GM18868 (cell line): ENCODE data around the gene IQGAP2.
"Not testable (repeated sequence)": the region's sequence is repeated elsewhere in the genome, so short reads cannot be mapped to it uniquely, and the experiment has no call there.

Source experiments
- ATAC-seq: cut with Tn5 transposase; IDR thresholded peaks from one replicate; pipeline ENCODE4 v1.9.1; 2021; ENCODE audit warnings: mild to moderate bottlenecking, moderate library complexity; ENCODE audit not compliant: unreplicated experiment

IQGAP2 gene, protein sequence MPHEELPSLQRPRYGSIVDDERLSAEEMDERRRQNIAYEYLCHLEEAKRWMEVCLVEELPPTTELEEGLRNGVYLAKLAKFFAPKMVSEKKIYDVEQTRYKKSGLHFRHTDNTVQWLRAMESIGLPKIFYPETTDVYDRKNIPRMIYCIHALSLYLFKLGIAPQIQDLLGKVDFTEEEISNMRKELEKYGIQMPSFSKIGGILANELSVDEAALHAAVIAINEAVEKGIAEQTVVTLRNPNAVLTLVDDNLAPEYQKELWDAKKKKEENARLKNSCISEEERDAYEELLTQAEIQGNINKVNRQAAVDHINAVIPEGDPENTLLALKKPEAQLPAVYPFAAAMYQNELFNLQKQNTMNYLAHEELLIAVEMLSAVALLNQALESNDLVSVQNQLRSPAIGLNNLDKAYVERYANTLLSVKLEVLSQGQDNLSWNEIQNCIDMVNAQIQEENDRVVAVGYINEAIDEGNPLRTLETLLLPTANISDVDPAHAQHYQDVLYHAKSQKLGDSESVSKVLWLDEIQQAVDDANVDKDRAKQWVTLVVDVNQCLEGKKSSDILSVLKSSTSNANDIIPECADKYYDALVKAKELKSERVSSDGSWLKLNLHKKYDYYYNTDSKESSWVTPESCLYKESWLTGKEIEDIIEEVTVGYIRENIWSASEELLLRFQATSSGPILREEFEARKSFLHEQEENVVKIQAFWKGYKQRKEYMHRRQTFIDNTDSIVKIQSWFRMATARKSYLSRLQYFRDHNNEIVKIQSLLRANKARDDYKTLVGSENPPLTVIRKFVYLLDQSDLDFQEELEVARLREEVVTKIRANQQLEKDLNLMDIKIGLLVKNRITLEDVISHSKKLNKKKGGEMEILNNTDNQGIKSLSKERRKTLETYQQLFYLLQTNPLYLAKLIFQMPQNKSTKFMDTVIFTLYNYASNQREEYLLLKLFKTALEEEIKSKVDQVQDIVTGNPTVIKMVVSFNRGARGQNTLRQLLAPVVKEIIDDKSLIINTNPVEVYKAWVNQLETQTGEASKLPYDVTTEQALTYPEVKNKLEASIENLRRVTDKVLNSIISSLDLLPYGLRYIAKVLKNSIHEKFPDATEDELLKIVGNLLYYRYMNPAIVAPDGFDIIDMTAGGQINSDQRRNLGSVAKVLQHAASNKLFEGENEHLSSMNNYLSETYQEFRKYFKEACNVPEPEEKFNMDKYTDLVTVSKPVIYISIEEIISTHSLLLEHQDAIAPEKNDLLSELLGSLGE (N-terminal part only)

DNA sequence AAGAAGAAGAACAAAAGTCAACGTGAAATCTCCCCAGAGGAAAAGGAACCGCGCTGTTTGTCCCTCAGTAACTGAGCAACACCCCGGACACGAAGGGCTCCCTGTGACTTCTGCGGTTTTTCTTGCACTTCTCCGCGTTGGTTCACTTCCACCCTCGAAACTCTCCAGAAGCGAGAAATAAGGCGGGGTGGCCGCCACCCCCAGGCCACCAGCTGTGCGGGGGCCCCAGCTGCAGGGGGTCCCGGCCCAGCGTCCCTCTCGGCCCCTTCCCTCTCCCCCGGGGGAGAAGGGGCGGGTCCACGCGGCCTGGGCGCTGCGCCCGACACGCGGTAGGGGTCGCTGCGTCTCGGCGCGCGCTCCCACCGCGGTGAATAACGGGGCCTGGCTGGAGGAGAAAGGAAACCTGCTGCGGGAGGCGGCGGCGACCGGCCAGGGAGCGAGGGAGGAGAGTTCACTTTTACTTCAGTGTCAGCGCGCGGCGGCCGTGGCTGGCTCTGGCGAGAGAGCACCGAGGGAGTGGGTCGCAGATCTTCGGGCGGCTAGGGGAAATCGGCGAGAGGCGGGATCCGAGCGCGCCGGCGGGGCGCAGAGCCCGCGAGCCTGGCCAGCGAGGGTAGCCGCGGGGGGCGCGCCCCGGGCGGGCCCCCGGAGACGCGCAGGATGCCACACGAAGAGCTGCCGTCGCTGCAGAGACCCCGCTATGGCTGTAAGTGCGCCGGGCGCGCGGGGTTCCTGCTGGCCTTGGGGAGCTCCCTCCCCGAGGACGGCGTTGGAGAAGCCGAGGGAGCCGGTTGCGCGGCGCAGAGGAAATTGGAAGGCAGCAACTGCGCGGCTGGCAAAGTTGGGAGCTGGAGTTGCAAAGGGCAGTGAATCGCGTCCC lies at the start of gene IQGAP2:
IQGAP2 (plus strand) TSS at position 400 of the 880 bp plus-strand sequence; CDS start at position 661, 261 bp downstream.
- ATAC-seq, result peak; percentile 55

DNA sequence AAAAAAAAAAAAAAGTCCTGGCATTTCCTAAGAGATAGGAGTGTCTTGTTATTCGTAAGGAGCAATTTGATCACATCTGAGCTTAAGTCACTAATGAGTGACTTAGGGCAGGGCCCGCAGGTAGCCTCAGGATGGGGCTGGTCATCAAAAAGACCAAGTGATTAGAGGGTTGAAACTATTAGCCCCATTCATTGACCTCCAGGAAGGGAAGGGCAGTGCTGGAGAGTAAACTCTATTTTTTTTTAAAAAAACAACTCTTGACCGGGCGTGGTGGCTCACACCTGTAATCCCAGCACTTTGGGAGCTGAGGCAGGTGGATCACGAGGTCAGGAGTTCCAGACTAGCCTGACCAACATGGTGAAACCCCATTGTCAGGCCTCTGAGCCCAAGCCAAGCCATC lies 46.2 kb upstream of the IQGAP2 start:
- ATAC-seq, result no peak

DNA sequence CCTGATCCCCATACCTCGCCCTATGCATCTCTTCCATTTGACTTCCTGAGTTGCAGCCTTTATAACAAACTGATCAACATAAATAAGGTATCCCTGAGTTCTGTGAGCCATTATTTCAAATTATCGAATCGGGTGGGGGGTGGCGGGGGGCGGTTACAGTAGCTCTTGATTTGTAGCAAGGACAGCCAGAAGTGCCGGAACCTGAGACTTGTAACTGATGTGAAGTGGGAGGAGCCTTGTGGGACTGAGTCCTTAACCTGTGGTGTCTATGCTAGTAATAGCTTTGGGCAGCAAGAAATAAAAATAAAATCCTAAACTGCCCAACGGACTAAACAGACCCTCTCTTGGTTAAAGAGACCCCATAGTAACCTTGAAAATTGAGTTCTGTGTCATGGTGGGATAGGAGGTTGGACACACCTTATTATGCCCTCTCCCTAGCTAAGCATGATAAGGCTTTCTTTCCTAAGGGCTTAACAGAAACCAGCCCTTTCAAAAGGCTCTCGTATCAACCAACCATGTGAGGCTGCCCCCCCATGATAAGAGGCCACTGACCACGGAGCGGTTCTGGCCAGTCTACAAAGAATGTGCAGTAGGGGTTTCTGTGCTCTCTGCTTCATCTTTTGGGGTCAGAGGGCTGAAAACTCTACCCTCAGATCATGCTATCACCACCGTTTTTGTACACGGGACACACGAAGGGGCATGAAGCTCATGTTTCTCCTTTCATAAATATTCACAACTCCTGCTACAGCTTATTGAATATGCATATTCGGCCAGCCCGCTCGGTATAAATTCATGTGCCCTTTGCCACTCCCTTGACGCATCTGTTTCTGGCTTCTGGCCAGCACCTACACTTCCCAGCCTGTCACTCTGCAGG lies 39.5 kb upstream of the IQGAP2 start:
- ATAC-seq, result no peak

DNA sequence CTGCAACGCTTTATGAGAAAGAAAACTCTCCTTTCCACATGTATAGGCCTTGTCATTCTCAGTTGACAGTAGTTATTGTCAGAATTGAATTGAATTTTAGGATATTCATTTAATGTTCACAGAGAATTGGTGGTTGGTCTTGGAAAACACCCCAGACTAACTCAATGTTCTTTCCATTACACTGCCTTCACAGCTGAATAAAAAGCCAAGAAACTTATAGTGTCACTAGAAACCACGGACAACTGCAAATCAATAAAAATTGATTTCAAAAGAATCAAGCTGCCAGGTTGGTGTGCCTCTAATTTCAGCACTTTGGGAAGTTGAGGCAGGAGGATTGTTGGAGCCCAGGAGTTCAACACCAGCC lies 38.9 kb upstream of the IQGAP2 start:
- no peak for ATAC-seq

DNA sequence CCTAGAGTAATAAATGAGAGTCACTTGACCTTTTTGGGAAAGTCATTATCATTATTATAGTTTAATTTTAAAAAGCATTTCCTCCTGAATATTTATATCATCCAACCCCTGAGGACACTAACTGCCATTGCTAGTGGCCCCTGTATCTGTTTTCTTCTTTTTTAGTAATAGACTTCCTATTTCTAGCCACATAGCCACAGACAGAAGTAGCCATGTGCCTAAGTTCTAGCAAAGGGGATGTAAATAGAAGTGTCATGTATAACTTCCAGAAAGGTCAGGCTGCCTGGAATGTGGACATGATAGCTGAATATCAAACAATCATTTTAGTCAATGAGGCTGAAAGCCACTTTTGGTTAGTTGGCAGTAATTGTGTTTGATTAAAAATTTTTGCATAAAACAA lies 37.5 kb upstream of the IQGAP2 start:
- no peak for ATAC-seq

DNA sequence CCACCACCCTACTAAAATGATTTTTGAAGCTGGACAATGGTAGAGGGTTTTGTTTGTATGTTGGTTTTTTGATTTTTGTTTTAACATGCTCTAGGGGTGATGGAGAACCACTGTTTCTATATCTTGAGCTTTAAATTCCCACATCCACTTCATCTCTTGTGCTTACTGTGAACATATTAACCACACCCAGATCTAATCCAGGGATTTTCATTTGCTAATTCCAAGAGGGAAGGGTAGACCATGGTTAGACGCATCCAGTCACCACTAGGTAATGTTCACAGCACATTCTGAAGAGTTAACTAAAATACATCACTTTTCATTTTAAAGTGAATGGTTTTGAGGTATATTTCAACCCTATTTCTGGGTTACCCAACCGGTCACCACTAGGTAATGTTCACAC lies 36.5 kb upstream of the IQGAP2 start:
- no peak for ATAC-seq

DNA sequence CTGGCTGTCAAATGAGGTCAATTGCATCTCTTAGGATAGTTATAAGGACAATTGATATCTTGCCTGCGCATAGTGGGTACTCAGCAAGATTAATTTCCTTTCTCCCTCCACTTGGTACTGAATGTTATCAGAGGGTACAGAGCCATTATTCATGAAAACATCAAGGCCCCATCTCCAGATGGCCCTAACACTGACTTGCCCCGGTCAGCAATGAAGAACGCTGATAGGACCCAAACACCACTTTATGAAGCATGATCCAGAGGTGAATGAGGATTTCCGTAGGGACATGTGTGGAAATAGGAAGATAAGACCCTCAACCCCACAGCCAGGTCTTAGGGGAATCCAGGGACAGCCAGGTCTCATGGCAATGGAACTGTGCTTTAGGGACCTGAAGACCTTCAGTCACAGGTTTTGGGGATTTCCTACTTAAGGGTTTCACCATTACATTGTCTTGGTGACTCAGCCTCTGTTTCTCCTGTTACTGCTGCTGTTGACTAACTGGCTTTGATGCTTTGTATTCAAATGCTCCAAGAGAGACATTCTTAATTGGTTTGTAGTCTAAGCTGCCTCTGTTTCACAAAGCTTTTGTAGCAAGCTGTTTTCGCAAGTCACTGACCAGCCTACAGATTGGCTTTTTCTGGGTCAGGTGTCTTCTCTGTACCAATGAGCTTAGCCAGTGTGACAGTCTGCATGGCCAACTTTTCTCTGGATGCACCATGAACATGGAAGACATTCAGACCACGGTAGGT lies 35.3 kb upstream of the IQGAP2 start:
- peak; percentile 89 for ATAC-seq

DNA sequence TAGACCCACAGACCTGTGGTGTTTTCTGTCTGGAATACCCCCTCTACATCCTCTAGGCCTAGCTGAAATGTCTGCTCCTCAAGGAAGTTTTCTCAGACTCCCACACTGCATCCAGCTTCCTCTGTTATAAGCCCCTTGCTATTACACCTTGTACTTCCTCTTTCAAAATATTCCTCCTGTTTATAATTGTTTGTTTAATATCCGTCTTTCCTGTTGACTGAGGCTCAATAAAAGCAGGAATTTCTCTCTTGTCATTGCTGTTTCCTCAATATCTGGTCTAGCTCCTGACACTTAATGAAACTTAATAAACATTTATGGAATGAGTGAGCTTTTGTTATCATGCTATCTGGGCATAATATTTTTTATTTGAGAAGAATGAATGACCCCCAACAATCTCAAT lies 34.1 kb upstream of the IQGAP2 start:
- no peak for ATAC-seq

DNA sequence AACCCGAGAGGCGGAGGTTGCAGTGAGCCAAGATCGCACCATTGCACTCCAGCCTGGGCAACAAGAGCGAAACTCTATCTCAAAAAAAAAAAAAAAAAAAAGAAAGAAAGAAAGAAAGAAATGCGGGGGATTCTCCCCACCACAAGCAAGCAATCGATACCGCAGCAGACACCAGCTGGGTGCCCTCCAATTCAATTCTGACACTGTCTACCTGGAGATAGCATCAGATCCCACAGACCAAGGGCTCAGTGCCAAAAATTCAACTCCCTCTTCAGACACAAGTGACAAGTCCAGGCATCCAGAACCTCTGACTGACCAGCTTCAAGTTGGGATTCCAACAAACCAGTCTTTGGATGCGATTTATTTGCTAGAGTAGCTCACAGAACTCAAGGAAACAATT lies 33.4 kb upstream of the IQGAP2 start:
- not testable (repeated sequence) for ATAC-seq

DNA sequence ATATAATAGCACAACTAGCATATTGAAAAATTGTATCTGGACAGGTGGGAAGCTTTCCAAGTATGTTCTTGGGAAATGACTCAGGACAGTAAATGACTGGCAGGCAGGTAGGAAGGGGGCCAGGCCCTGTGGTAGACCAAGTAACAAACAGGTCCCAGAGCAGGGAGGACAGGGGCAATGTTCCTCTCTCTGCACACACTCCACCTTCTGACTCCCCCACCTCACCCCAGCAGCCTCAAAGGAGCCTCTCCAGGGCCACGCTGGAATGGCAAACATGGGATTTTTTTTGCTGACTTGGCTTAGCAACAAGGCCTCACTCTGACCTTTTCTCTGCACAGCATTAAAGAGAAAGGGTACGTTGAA lies 31.1 kb upstream of the IQGAP2 start:
- ATAC-seq, result no peak

DNA sequence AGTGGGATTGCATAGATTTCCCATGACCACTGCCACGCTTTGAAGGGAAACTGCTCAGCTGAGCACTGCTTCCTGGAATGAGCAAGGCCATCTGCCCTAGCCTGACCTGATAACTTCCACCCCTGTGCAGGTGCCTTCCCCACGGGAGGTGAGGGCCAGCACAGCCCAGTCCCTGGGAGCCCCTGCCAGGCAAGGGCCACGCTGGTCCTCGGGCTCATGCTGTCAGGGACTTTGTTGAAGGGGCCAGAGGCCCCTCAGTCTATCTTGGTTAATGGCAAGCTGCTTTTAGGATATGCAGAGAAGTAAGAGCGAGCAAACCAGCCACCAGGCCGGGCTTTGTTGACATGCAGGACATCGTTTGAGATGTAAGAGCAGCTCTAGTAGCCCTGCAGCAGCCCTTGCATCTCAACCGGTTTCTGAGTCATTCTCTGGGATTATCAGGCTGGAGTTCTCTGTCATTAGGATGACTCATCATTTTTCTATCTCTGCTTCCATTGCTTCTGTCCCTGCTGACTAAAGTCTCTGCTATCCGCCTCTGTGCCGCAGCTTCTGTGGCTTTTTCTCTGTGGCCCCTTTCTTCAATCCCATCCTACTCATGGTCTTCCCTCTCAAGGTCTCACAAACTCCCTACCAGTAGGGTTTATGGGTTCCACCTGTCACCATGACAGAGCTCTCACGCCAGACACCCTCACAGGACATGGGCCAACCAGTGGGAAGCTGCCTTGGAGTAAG lies 30.6 kb upstream of the IQGAP2 start:
- ATAC-seq, result no peak

DNA sequence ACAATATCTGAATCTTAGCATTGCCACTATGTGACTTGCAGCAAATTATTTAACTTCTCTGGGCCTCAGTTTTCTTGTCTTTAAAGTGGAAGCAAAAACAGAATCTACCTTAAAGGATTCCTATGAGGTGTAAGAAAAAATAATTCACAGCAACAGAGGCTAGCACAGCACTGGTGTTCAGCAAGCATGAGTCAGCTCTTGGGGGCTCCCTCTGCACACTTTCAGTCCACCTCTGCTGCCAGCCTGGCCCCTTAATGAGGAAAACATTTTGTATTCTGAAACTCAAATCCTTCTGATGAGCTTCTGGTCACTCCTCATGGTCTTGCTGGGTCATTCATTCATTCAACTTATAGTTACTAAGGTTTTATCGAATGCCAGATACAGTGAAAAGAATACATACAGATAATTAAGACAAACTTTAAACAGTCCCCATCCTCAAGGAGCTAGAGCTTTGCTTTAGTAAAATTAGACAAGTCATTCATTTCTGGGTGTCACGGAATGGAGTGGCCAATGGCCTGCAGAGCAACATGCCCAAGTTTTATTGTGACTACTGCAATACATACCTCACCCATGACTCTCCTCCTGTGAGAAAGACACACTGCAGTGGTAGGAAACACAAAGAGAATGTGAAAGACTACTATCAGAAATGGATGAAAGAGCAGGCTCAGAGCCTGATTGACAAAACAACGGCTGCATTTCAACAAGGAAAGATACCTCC lies 26.8 kb upstream of the IQGAP2 start:
- ATAC-seq, result no peak

DNA sequence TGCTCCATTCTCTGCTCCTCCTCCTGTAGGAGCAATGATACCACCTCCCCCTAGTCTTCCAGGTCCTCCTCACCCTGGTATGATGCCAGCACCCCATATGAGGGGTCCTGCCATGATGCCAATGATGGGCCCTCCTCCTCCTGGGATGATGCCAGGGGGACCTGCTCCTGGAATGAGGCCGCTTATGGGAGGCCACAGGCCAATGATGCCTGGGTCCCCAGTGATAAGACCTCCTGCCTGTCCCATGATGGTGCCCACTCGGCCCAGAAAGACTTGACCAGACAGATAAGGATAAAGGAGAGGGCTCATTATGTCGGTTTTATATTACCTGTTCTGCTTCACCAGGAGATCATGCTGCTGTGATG lies 26.2 kb upstream of the IQGAP2 start:
- no peak for ATAC-seq

DNA sequence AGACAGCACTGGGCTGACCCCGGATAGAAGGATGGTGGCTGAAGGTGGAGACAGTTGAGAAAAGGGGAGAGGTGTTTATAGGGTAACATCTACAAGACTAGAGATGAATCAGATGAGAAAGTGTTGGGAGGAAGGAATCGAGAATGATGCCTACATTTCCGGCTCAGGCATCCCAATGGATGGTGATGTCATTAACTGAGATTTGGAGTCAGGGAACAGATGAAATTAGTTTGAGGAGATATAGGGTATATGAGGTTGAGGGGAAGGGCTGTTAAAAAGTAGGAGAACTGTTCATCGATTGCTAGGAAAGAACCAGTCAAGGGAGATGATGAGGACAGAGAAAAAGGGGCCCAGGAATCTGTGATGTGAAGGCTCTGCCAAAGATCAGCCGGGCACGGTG lies 24.7 kb upstream of the IQGAP2 start:
- no peak for ATAC-seq

DNA sequence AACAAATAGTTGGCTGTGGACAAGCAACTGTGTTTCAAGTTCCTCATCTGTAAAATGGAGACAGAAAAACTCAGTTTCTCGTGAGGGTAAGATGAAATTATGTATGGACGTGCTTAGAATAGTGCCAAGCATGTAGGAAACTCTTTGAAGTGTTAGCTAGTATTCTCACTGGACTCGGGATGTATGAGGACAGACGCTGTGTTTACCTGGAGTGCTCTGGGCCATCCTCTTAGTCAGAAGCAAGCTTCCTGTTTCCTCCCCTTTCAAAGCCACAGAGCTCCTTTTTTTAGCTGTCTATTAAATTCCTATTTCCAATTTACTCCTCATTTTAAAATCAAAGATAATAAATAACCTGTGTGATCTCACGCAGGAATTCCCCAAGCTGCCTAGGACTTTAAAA lies 23.8 kb upstream of the IQGAP2 start:
- no peak for ATAC-seq

DNA sequence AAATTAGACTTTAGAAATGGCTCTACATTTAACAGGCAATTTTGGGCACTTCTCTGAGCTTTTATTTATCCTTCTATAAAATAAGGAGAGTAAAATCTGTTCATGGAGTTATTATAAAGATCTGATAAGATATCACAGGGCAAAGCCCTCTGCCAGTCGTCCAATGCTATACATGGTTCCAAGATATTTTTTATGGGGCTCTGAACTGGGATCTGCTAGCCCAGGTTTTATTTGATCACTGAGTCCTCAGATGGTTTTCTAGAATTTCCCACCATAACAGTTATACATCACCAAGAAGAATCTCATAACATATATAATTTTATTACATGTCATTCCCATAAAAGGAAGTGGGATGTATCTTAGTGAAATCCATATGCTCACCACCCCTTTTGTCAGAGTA lies 23.2 kb upstream of the IQGAP2 start:
- no peak for ATAC-seq

DNA sequence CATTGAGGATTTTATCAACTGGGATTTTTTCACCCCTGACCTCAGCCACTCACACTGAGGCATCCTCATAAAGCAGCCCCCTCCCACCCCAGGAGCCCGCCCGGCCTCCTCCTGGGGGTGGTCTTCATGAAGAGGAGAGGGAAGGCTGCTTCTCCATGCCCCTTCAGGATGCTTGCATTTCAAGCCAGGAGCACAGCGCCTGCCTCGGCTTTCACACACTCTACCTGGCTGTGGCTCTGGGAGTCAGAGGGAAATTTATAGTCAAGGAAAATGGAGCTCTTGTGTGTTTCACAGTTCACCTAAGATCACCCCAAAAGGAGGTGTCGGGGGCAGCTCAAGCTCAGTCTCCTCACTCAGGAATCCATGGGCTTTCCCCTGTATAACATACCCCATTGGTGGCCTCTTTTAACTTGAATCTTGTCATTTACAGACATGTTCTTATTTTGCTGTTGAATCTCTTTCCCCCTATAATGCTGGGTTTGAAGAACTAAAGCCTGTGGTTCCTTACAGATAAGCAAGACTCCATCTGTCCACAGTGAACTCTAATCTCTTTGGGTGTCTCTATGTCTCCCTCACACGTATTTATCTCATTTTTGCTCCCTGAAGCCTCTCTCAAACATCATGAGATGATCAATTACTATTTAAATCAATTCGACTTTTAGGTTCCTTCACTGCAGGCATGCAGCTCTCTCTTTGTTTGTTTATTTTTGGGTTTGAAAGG lies 22.6 kb upstream of the IQGAP2 start:
- ATAC-seq, result no peak
